Stimulated activated CD4-positive, alpha-beta T cell treated with anti-CD3 and anti-CD28 coated beads, Interleukin-1b, Interleukin-23, amount 100 ng/mL, for 4 hours (primary cell): ENCODE measurements around the gene OXT.

Source experiments
- DNase-seq, 2 donors: peaks; one replicate each; pipeline ENCODE4 v3.0.0-alpha.2; 2020; ENCODE audit warnings: low read depth in 2 of 2

Gene OXT

DNA sequence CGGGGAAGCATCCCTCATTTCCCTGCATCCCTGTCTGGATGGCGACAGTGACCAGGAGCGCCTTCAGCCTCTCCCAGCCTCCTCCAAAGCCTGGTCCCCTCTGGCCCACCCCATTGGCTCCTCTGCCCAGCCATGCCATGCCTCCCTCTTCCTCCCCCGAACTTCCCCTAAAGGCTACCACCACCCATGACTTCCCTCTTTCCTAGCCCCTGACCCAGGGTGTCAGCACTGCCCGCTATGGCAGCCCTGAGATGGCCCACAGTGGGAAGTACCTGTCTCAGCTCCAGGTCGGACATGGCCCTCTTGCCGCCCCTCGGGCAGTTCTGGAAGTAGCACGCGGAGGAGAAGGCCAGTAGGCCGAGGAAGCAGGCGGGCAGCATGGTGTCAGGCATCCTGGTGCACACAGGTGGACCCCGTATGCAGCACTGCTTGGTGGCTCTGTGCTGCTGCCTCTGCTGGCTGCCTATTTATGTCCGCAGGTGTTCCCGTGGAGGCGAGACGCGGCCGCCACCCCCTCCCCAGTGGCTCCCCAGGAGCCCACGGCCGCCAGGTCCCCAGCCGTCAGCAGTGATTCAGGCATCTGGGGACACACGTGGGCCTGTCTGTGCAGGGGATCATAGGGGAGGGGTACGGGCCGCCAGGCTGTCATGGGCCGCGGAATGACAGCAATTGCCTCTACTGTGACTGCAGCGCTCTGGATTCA is 13.0 kb downstream of the OXT start, which contains the start of gene AVP:
TSS of gene AVP (minus strand) at position 442 of the 703 bp plus-strand sequence. CDS start at position 392, 50 bp downstream.
- no peak for DNase-seq

- no peak for DNase-seq
These were observed 13.6 kb downstream of the OXT start for GRCh38 chr20:3084986-3085360.

DNA sequence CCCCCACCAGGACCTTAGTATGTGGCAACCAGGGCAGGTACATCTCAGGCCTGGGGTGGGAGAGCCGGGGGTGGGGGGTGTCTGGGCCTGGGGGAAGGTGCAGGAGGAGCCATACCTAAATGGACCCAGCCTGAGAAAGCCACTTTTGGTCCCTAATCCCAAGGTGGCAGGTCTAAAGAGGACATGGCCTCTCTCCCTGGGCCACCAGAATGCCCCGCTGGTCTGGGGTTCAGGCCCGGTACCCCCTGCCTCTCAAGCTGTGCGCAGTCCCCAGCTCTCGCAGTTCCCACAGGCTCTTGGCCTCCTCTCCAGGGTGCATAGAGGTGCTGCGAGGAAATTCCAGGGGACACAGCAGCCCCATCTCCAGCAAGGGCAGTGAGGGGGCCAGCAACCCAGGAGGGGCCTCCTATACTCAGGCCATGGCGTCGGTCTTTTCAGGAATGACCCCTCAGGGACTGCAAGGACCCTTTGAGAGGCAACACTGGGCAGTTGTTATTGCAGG is 14.2 kb downstream of the OXT start:
- no peak for DNase-seq

GRCh38 chr20:3088031-3088430 is 16.6 kb downstream of the OXT start:
- no peak for DNase-seq

- DNase-seq = no peak
These were observed 19.1 kb downstream of the OXT start for GRCh38 chr20:3090565-3090964.

DNA sequence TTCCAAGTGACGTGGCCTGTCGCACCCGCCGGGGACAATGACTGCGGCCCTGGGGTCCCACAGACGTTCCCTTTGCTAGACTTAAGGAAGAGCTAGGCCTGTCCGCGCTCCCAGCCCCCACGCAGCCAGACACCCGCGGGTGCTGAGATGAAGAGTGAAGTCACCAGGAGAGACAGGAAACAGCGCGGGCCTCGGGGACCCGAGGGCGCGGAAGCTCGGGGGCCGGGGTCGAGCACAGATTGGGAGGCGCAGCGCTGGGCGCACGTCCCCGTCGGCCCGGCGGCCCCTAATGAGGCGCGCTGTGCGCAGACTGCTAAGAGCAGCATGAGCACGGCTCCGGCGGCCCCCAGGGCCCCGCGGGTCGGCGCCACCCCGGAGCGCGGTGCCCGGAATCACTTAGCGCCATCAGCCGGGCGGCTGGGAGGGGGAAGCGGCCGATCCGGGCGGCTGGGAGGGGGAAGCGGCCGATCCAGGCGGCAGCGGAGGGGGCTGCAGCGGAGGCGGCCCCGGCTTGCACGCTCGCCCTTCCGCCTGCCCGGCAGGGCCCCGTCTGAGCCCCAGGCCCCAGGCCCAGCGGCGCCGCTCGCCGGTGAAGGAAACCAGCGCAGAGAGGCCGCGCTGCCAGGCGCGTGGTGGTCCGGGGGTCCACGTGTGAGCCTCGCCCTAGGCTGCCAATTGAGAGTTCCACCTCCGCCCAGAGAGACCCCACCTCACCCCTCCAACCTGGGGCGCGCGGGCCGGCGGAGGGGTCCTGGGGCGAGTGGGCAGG is 21.4 kb downstream of the OXT start:
- peak; percentile 37 to 46 for DNase-seq

GRCh38 chr20:3093861-3094361 is 22.5 kb downstream of the OXT start:
- no peak for DNase-seq

DNA sequence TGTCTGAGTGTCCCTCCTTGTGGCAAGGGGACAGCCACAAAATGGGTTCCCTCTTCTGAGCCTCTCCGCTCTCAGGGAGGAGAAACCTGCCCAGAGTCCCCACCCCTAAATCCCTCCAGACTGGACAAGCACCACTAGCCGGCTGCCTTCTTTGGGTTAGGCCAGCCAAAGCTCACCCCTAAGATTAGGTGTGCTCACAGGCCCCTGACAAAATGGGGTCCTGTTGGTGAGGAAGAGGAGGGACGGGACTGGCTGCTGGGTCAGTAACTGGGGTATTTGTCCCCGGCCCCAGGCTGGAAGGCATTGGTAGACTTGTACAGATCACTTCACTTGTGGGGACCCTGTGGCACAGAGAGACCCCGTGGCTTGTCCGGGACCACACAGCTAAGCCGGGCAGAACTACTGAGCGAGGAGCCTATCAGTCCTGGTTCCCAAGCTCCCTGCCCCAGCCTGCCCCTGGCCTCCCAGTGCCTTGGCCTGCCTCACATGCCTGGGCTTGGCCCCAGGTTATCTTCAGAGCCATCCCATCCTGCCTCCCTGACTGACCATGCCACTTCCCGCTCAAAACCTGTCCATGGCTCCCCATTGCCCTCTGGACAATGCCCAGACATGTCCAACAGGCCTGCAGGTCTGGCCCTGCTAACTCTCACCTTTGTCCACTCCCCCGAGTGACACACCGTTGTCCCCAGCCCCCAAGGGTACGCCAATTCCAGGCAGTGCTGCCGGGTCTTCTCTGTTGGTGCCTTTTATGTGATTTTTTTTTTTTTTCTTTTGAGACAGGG is 23.6 kb downstream of the OXT start:
- DNase-seq = no peak

GRCh38 chr20:3100480-3100879 is 29.1 kb downstream of the OXT start:
- no peak for DNase-seq

DNA sequence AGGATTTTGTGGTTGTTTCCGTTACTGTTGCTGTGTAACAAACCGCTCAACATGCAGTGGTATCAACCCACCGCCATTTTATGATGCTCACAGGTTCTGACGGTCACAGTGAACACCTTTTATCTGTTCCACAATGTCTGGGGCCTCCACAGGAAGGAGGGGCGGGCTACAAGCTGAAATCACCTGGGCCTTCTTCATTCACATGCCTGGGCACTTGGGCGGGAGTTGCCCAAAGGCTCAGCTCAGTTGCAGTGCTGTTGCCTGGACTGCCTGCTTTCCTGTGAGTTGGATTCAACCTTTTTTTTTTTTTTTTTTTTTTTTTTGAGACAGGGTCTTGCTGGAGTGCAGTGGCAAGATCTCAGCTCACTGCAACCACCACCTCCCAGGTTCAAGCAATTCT is 29.8 kb downstream of the OXT start:
- no peak for DNase-seq

- peak in 1 of 2 donors; percentile 26 for DNase-seq
These were observed 30.5 kb downstream of the OXT start for GRCh38 chr20:3101737-3102574.

DNA sequence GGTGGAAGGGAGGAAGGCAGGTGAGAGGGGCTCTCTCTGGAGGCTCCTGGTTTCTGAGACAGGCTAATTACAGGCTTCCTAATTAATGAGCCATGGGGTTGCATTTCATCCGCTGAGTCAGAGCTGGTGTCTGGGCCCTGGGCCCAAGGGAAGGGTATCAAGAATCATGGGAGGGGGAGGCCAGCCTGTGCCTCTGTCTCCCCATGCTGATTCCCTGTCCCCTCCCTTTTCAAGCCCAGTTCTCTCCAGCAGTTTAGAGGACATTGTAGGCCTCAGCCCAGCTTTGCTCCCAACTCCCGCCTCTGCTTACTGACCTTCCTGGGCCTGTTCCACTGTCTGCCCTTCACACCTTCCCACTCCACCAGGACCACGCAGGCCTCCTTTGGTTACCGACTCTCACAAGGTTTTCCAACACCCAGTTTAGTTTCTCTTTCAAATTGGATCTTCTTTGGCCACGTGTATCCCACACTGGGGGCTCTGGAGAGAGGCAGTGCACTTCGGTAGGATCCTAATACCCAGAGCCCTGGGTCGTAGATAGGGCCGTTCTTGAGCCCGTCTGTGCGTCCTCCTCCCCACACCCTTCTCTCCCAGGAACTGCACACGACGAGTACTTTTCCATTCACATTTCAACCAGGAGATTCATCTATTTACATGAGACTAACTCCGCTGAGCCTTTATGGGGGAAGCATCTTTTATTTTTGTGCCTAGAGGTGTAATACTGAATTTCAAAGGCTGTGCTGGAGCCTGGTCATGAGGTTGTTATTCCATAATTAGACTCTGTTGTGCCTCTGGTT is 31.4 kb downstream of the OXT start:
- DNase-seq = no peak

GRCh38 chr20:3103369-3104032 is 32.1 kb downstream of the OXT start:
- DNase-seq = no peak

GRCh38 chr20:3105256-3106137 is 34.1 kb downstream of the OXT start:
- DNase-seq = no peak

- no peak for DNase-seq
These were observed 34.8 kb downstream of the OXT start for GRCh38 chr20:3106185-3106584.

DNA sequence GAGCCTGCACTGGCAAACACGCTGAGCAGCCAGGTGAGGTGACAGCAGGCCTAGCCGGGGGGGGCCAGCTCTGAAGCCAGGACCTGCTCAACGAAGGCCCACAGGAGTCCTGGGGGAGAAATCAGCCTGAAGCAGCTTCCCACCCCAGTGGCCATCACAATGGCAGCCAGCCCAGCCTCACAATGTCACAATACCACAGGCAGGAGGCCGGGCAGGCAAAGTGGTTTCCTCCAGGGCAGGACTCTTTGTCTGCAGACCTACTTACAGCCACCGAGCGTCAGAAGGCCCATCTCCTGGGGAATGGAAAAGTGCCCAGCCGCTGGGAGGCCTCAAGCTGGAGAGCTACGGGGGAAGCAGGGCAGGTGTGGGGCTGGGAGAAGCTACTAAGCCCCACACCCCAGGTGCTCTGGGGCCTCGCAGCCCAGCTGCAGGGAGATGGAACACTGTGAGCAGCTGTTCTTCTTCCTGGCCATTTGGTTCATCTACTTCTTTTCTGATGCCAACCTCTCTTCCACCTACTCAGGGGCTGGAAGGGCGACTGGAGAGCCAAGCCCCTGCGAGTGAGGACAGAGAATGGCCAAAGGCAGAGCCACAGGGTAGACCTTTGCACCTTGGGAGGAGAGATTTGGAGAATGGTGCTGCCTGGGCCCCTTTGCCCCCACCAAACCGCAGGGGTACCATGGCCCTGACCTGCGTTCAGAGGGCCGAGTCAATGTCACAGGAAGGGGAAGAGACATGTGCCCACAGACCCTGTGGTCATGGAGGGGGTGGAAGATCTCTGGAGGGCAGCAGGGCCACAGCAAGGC is 35.4 kb downstream of the OXT start:
- DNase-seq = no peak

- no peak for DNase-seq
These were observed 36.1 kb downstream of the OXT start for GRCh38 chr20:3107464-3108025.
